Effector memory CD4-positive, alpha-beta T cell (primary cell): Measurements from ENCODE around the gene NOSTRIN.

Source experiments
- DNase-seq, 3 donors: peaks; one replicate each; pipeline ENCODE4 v3.0.0-alpha.2; 2020
- H3K27ac ChIP-seq: 2 replicates; pipeline ENCODE4 v1.7.0; 2013; ENCODE audit warnings: mild to moderate bottlenecking, low read length, moderate library complexity; ENCODE audit not compliant: insufficient read depth, poor library complexity, severe bottlenecking
- H3K27me3 ChIP-seq: replicated peaks from 2 replicates; pipeline ENCODE4 v1.7.0; 2013; ENCODE audit warnings: mild to moderate bottlenecking, low read length; ENCODE audit not compliant: insufficient read depth, control insufficient read depth, poor library complexity, severe bottlenecking
- H3K36me3 ChIP-seq: 2 replicates; pipeline ENCODE4 v1.7.0; 2013; ENCODE audit warnings: mild to moderate bottlenecking, low read length, moderate library complexity; ENCODE audit not compliant: control insufficient read depth, insufficient read depth
- H3K4me1 ChIP-seq: 2 replicates; pipeline ENCODE4 v1.7.0; 2013; ENCODE audit warnings: low read length, mild to moderate bottlenecking; ENCODE audit not compliant: control insufficient read depth, insufficient read depth, poor library complexity, severe bottlenecking
- H3K4me3 ChIP-seq: 2 replicates; pipeline ENCODE4 v1.7.0; 2013; ENCODE audit warnings: low read length, low read depth, mild to moderate bottlenecking; ENCODE audit not compliant: insufficient read depth, poor library complexity, severe bottlenecking
- H3K9me3 ChIP-seq: 2 replicates; pipeline ENCODE4 v1.7.0; 2013; ENCODE audit warnings: mild to moderate bottlenecking, low read length, moderate library complexity; ENCODE audit not compliant: control insufficient read depth

NOSTRIN gene

DNA sequence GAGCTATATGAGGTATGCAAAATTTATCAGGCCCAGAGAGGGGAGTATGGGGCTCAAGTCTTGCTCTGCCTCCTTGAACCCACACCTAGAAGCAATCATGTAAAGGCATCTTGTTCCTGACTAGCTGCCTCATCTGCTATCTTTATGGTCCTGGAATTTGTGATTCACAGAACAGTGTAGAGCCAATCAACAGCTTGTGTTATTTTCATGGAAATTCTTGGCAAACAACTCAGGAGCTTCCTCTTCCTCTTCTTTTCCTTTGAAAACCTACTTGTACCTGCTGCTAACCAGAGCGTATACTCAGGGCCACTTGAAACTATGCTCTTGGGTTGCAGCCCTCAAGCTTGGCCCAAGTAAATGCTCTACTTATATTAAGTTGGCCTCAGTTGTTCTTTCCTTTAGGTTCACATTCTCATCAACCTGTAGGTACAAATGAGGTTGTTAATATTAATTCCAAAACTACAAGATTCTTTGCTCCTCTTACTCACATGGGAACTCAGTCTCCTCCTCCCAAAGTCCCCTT is 3.5 kb upstream of the NOSTRIN start:
- Histone ChIP-seq H3K9me3 (no peaks in the 10 kb centered on the region), H3K4me1 (no peaks in the 10 kb centered on the region), H3K27me3 (no peaks in the 10 kb centered on the region), H3K4me3 (no peak overlapping the region), H3K36me3 (no peaks in the 10 kb centered on the region), H3K27ac (no peak overlapping the region)
- no peak for DNase-seq

DNA sequence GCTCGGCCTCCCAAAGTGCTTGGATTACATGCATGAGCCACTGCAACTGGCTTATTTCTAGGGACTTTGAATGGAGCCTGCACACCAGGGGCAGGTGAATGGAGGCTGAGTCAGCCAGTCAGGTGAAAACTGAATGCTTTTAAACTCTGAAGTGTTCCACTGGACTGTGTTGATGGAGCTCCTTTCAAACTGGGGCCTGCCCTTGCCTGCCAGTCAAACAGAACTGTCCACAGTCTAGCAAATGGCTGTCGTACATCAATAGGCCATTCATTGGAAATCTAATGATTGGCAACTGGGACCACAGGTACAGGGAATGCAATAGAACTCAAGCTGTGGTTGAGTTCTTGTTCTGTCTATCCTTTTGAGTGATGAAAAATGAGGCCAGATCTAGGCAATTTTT is 966 bp upstream of the NOSTRIN start:
- no peak for DNase-seq
- H3K27ac ChIP-seq, result no peak overlapping the region
- H3K9me3 ChIP-seq, result no peaks in the 10 kb centered on the region
- no peaks in the 10 kb centered on the region for H3K4me1 ChIP-seq
- no peak overlapping the region for H3K4me3 ChIP-seq
- H3K36me3 ChIP-seq, result no peaks in the 10 kb centered on the region
- no peaks in the 10 kb centered on the region for H3K27me3 ChIP-seq

DNA sequence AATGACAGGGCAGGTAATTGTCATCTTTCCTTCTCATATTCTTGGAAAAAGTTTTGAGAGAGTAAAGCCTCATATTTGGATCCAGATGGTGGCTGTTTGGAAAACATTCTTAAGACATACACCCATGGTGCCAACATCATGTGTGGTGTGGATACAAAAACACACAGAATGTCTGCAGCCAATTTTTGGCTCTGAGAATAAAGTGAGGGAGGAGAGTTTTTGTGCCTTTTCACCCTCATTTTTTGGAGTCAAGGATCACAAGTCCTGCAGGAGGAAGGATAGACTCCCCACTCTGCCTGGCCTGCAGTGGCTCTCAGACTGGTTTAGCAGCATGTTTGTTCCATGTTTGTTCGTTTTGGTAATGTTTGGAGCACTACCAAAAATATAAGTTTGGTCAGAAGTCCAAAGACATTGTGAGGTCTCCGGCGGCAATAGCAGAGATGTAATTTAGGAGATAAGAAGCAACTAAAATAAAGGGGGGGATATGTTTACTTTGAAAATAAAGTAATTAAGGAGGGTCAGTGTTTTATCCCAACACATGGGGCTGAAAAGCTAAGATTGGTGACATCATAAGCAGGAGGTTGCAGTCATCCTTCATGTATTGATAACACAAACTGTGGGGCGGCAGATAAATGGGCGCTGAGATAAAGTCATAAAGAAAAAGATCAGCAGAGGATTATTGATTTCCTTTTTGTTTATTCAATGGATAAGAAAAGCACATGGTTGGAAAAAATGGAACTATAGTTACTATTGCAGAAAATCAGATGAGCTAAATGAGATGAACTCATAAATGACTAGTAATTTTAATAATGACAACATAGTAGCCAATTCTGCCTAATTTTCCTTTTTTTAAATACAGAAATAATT is 655 bp downstream of the NOSTRIN start:
- Histone ChIP-seq H3K36me3 (no peaks in the 10 kb centered on the region), H3K4me3 (no peak overlapping the region), H3K27me3 (no peaks in the 10 kb centered on the region), H3K9me3 (no peaks in the 10 kb centered on the region), H3K27ac (no peak overlapping the region), H3K4me1 (no peaks in the 10 kb centered on the region)
- no peak for DNase-seq

DNA sequence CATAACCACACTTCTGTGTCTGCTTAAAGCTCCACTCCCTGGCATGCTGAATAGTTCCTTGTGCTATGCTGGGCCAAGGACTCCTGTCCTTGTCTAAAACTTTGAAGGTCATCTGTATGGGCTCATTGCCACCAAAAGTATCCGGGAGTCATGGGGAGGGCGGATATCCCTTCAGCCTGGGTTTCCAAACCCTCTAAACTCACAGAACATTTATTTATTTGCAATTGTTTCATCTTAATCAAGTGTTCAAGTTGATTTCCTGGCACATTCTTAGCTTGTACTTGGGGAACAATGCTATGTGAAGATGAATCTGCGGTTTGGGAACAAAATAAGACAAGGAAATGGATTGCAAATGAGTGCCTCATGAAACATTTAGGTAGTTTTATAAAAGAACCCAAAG is 1.8 kb downstream of the NOSTRIN start:
- H3K36me3 ChIP-seq, result no peaks in the 10 kb centered on the region
- H3K27ac ChIP-seq, result no peak overlapping the region
- no peaks in the 10 kb centered on the region for H3K4me1 ChIP-seq
- no peaks in the 10 kb centered on the region for H3K27me3 ChIP-seq
- H3K4me3 ChIP-seq, result no peak overlapping the region
- no peak for DNase-seq
- no peaks in the 10 kb centered on the region for H3K9me3 ChIP-seq

DNA sequence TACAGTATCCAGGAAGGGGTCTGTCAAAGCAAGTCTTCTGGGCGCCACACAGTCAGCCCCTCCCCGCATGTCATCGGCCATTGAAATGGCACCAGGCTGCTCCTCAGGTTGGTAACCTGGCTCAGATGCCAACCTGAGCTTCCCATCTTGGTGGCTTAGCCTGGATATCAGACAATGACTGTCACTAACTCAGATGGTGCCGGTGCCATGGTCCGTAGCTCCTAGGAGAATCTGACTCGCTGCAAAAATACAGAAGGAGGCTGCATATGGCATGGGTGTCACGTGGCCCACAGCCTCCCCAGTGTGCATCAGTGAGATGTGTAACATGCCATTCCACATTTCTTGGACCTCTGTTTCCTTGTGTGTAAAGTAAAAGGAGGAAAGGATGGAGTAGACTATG is 3.2 kb downstream of the NOSTRIN start:
- H3K36me3 ChIP-seq, result no peaks in the 10 kb centered on the region
- no peaks in the 10 kb centered on the region for H3K27me3 ChIP-seq
- no peak for DNase-seq
- H3K27ac ChIP-seq, result no peak overlapping the region
- no peaks in the 10 kb centered on the region for H3K4me1 ChIP-seq
- no peaks in the 10 kb centered on the region for H3K9me3 ChIP-seq
- H3K4me3 ChIP-seq, result no peak overlapping the region

DNA sequence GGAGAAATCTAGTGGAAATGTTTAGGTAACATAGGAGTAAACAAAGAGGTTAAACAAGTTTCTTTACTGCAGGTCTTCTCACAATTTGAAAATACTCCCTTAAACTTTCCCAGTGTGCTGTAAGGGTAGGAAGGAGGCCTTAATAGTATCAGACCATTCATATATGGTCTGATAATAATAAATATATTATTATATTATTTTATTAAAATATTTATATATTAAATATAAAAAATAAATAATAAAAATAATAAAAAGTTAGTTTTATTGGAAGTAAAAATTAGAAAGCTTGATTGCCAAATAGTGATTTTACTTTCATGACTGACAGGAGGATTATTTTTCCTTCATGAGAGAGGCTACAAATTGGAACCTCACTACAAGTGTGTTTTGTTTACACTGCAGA is 7.1 kb downstream of the NOSTRIN start:
- H3K27me3 ChIP-seq, result no peaks in the 10 kb centered on the region
- DNase-seq, result no peak
- H3K4me1 ChIP-seq, result no peaks in the 10 kb centered on the region
- H3K4me3 ChIP-seq, result no peak overlapping the region
- H3K27ac ChIP-seq, result no peak overlapping the region
- no peaks in the 10 kb centered on the region for H3K36me3 ChIP-seq
- no peaks in the 10 kb centered on the region for H3K9me3 ChIP-seq

DNA sequence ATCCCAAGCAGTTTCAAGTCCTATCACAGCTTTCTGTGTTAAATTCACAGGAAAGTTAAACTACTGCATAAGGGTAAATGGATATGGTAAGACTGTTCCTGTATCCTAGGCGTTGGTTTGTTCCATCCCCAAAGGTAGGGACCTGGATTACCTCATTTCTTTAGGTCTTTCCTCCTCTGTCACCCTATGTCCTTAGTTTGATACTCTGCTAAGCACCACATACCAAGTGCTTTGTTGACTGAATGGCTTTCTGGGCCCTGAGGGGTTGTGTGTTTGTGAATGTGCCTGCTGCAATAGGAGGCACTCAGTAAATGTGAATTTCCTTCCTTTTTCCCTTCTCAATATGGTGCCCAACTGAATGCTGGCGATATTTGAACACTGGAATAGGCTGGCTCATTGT is 7.8 kb downstream of the NOSTRIN start:
- Histone ChIP-seq H3K36me3 (no peaks in the 10 kb centered on the region), H3K4me3 (no peak overlapping the region), H3K27me3 (no peaks in the 10 kb centered on the region), H3K9me3 (no peaks in the 10 kb centered on the region), H3K27ac (no peak overlapping the region), H3K4me1 (no peaks in the 10 kb centered on the region)
- DNase-seq, result no peak

DNA sequence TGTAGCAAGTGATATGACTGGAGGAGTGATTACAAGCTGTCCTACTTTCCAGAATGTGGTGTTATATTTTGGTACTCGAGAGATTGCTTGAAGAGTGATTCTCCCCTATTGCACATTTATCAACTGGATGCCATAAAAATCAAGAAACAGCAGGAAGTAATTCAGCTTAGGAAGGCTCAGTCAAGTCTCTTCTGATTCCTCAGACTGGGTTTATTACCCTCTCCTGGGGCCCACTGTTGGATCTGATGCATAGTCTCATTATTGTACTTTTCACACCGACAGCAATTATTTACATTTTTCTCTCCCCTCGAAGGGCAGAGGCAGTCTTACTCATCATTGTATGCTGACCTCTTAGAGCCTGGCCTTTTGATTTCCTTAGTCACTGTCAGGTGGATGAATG is 9.3 kb downstream of the NOSTRIN start:
- no peaks in the 10 kb centered on the region for H3K4me1 ChIP-seq
- no peaks in the 10 kb centered on the region for H3K27me3 ChIP-seq
- H3K9me3 ChIP-seq, result no peaks in the 10 kb centered on the region
- no peak for DNase-seq
- no peak overlapping the region for H3K4me3 ChIP-seq
- no peak overlapping the region for H3K27ac ChIP-seq
- no peaks in the 10 kb centered on the region for H3K36me3 ChIP-seq

DNA sequence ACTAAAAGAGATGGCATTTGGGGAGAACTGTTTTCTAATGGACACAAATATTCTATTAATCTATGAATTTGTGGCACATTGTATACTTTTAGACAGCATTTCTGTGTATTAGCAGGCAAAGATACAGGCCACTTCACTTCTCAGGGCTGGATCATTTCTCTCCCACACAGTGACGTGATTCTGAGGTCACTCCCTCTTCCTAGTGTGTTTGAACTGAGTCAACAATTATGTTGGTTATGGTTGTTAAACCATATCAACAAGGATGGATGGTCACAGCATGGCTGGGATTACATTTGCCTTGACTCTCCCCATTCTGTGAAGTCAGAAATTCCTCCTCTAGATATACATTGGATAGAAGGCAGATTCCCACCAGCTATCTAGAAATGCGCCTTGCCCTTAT is 11.6 kb downstream of the NOSTRIN start:
- Histone ChIP-seq H3K4me3 (no peak overlapping the region), H3K9me3 (no peaks in the 10 kb centered on the region), H3K27me3 (no peaks in the 10 kb centered on the region), H3K4me1 (no peaks in the 10 kb centered on the region), H3K27ac (no peak overlapping the region), H3K36me3 (no peaks in the 10 kb centered on the region)
- no peak for DNase-seq

DNA sequence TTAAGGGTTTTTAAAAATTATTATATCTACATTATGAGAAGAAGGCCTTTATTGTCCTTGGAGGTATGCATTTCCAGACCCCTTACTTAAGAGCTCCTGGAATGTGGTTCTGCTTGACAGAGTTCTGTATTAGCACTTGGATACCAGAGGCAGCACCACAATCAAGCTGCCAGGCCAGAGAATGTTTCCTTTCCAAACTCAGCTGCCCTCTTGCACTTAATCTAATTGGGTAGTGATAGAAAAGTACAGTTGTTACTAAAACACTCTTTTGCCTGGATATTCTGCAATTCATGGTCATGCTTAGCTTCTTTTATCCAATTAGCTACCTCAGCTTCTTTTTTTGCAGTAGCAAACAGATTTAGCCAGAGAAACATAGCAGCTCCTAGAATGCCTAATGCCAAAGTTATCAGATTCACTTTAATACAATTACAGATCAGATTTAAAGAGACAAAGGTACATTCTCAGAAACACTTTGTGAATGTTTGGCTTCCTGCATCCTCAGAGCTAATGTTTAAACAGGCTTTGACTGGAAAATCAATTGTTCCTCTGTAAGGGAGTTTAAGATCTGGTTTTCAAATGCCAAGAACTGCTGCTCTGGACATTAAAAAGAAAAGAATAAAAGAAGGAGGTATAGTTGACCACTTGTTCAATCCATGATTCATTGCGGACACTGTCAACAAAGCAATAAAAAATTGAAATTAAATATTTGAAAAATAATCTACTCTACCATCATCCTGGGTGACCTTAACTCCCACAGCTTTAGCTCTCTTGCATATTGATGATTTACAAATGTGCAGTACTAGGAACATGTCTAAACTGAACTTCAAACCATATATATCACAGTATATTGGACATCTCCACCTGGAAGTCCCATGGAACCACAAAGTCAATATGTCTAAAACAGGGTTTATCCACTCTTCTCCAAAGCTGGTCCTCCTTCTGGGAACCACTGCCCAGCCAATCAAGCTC is 12.8 kb downstream of the NOSTRIN start:
- Histone ChIP-seq H3K27ac (no peak overlapping the region), H3K4me3 (no peak overlapping the region), H3K27me3 (no peaks in the 10 kb centered on the region), H3K4me1 (no peaks in the 10 kb centered on the region), H3K9me3 (no peaks in the 10 kb centered on the region), H3K36me3 (no peaks in the 10 kb centered on the region)
- no peak for DNase-seq
